Ascending aorta (tissue), 2 donors: ENCODE measurements around the gene TMEM247. TPM values are rescaled to one million over a fixed set of nuclear protein-coding genes. Genes with fewer than 3 reads are reported as not detected.

Source experiments
- DNase-seq, 2 donors: peaks; one replicate each; pipeline ENCODE4 v3.0.0-alpha.2; 2019; ENCODE audit warnings: low spot score in 2 of 2
- H3K27ac ChIP-seq, 2 donors: fragments of 200-600 bp; sonication (generic); one replicate each; pipeline ENCODE4 v1.5.1; 2016 to 2017; ENCODE audit warnings: mild to moderate bottlenecking in 1 of 2
- H3K27me3 ChIP-seq: fragments of 200-600 bp; sonication (generic); one replicate; pipeline ENCODE4 v1.5.1; 2017
- H3K36me3 ChIP-seq, 2 donors: fragments of 200-600 bp; sonication (generic); one replicate each; pipeline ENCODE4 v1.5.1; 2016
- H3K4me1 ChIP-seq, 2 donors: fragments of 200-600 bp; sonication (generic); one replicate each; pipeline ENCODE4 v1.5.1; 2016 to 2017; ENCODE audit warnings: mild to moderate bottlenecking in 1 of 2
- H3K4me3 ChIP-seq, 2 donors: fragments of 200-600 bp; sonication (generic); one replicate each; pipeline ENCODE4 v1.5.1; 2016 to 2017; ENCODE audit warnings: mild to moderate bottlenecking in 1 of 2
- H3K9me3 ChIP-seq, 2 donors: fragments of 200-600 bp; sonication (generic); one replicate each; pipeline ENCODE4 v1.5.1; 2016
- intact Hi-C: fragments of 100-400 bp; cut with DNase I; formaldehyde crosslinking; loops from one replicate; pipeline ENCODE4 v1.15.1; 2023
- total RNA-seq: library from RNA; depleted of rRNA; stranded (reverse); fragments of >200 nt; gene quantifications from one replicate; pipeline ENCODE4 v1.1.0, GENCODE V29; 2016
- TF ChIP-seq, protein P1 (sequence below), 3 experiments: fragments of 200-600 bp in 2 of 3; fragments of 450-650 bp in 1 of 3; sonication (generic) in 2 of 3; IDR thresholded peaks; one replicate each; pipeline ENCODE4 v1.5.1; 2016 to 2019; ENCODE audit warnings: antibody characterized with exemption in 3 of 3, mild to moderate bottlenecking in 1 of 3, moderate library complexity in 1 of 3

Gene TMEM247
- total RNA-seq, 1 donor from 2014 or later: not detected

DNA sequence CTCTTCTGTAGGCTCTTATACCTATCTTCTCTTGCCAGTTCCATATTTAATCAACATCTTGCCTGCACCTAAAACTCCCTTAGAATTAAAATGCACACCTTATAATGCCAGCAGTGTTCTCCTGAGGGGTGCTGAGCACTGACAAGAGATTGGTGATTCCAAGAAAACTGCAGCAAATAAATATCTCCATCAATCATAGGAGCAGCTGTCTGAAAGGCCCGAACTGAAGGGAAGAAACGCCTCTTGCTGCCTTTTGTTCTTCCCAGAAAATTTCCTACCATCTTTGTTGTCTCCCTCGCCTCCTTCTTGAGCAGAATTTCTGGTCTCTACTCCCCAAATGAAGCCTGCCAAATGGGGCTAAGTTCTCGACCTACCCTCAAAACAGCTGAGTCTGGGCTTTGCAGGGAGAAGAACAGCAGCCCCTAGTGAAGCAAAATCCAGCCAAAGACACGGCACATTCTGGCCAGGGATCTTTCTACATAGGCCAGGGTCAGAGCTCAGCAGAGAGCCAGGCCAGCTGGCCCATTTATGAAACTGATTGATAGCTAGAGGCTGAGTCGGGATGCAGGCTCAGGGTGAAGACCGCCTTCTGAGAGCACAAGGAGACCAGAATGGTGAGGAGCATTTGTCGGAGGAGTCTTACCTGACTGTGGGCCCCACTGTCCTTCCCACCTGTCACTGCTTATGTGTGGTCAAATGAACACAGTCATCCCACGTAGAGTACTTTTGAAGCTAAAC lies 20.4 kb upstream of the TMEM247 start:
- Histone ChIP-seq H3K9me3 (no peaks in the 10 kb centered on the region), H3K4me1 (peaks cover 0 to 6% of the 10 kb centered on the region in 2 donors), H3K4me3 (no peak overlapping the region), H3K27ac (no peak overlapping the region), H3K36me3 (no peaks in the 10 kb centered on the region), H3K27me3 (no peaks in the 10 kb centered on the region)
- intact Hi-C loops: no loop called here
- DNase-seq: no peak
- TF ChIP-seq, protein P1, sequence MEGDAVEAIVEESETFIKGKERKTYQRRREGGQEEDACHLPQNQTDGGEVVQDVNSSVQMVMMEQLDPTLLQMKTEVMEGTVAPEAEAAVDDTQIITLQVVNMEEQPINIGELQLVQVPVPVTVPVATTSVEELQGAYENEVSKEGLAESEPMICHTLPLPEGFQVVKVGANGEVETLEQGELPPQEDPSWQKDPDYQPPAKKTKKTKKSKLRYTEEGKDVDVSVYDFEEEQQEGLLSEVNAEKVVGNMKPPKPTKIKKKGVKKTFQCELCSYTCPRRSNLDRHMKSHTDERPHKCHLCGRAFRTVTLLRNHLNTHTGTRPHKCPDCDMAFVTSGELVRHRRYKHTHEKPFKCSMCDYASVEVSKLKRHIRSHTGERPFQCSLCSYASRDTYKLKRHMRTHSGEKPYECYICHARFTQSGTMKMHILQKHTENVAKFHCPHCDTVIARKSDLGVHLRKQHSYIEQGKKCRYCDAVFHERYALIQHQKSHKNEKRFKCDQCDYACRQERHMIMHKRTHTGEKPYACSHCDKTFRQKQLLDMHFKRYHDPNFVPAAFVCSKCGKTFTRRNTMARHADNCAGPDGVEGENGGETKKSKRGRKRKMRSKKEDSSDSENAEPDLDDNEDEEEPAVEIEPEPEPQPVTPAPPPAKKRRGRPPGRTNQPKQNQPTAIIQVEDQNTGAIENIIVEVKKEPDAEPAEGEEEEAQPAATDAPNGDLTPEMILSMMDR (IDR thresholded peaks at IDR 0.05): no peak

DNA sequence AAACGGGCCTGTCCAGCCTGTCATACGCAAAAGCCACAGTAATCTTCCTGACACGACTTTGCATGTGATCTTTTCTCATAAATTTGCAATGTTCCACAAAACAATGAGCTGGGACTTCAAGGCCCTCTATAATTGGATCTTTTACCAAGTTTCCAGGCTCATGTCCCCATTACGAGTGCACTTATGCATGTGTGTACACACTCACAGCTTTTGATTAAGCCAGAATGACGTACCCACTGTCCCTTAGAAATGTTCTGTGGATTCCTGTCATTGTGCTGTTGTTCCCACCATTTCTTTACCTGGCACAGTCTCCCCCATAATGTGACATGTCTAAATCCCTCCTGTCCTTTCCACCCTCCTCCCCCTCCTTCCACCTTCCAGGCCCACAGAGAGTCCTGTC lies 19.7 kb upstream of the TMEM247 start:
- Histone ChIP-seq H3K4me1 (peaks cover 0 to 8% of the 10 kb centered on the region in 2 donors), H3K4me3 (no peak overlapping the region), H3K36me3 (no peaks in the 10 kb centered on the region), H3K27me3 (no peaks in the 10 kb centered on the region), H3K9me3 (no peaks in the 10 kb centered on the region), H3K27ac (no peak overlapping the region)
- intact Hi-C loops: loop anchor here (2.0 kb wide), 1 partner anchor 163 kb away; the partner anchor contains the start of gene EPAS1
- TF ChIP-seq, protein P1 (IDR thresholded peaks at IDR 0.05): no peak
- DNase-seq: no peak

DNA sequence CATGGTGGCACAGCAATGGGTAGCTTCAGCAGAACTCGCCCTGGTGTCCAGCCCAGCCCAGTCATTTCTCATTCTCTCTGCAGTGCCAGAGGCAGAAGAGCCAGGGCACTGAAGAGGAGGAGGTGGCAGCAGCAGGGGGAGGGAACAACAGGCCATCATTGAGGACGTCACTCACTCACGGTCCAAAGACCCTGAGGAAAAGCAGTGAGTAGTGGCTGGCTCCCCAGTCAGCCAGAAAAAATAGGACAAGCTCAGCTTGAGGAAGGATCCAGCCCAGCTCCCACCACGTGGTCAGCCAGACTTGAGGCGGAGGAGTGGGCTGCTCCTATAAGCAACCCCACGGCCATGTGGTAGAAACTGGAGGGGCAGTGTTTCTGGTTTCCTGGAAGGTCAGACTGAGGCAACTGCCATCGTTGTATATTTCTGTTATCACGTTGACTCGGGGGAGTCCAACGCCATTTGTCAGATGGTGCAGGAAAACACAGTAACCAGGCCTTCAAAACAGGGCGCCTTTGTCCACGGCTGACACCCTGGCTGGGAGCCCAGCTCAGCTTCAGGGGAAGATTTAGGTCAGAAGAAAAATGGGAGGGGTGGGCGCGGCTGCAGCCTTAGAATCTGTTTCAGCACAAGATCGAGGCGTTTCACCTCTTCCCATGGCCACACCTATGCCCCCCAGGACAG lies 19.0 kb upstream of the TMEM247 start:
- H3K4me3 ChIP-seq: no peak overlapping the region
- H3K27ac ChIP-seq: no peak overlapping the region
- H3K4me1 ChIP-seq: peaks cover 0 to 8% of the 10 kb centered on the region in 2 donors
- H3K36me3 ChIP-seq: no peaks in the 10 kb centered on the region
- no peaks in the 10 kb centered on the region for H3K27me3 ChIP-seq
- no peak for DNase-seq
- no peaks in the 10 kb centered on the region for H3K9me3 ChIP-seq
- TF ChIP-seq, protein P1 (IDR thresholded peaks at IDR 0.05): no peak
- intact Hi-C loops: loop anchor here (2.0 kb wide), 1 partner anchor 164 kb away; the partner anchor contains the start of gene EPAS1

DNA sequence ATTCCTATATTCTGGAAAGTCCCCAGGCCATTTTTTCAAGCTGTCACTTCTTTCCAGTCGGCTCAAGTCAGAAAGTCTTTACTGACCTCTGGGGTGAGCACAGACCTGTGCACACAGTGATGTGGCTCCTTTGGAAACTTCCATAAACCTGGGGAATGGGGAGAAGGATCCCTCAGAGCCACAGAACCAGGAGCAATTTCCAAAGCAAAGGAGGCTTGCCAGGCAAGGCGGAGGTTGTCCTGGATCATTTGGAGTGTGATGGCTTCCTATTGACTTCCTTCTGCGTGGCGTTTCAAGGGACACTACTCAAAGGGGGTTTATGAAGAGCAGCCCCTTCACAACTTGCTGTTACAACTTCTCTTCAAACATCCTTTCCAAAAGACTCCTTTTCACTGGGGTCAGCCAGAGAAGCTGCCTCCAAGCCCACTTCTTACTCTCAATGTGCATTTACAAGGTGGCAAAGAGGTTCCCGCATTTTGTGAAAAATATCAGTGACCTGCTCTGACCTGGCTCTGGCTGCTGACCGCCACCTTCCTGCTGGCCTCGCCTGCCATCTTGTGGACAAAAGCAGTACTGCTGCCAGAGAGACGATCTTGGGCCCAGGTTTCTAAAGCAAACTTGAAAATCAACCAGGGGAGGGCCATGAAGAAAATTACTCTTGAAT lies 18.2 kb upstream of the TMEM247 start:
- Histone ChIP-seq H3K27me3 (no peaks in the 10 kb centered on the region), H3K9me3 (no peaks in the 10 kb centered on the region), H3K36me3 (no peaks in the 10 kb centered on the region), H3K4me3 (no peak overlapping the region), H3K4me1 (peaks cover 0 to 8% of the 10 kb centered on the region in 2 donors), H3K27ac (peak overlapping the region in 1 of 2 donors; percentile 45)
- TF ChIP-seq, protein P1 (IDR thresholded peaks at IDR 0.05): peak; percentile 96 to 100 (median 99)
- DNase-seq: peak in 1 of 2 donors; percentile 90
- intact Hi-C loops: loop anchor here (1.0 to 2.0 kb wide), 4 partner anchors 164 to 468 kb away; partner anchors contain the start of gene EPAS1

- H3K27ac ChIP-seq: no peak overlapping the region
- peaks cover 0 to 8% of the 10 kb centered on the region in 2 donors for H3K4me1 ChIP-seq
- H3K9me3 ChIP-seq: no peaks in the 10 kb centered on the region
- intact Hi-C loops: loop anchor here (1.0 to 2.0 kb wide), 4 partner anchors 165 to 468 kb away; partner anchors contain the start of gene EPAS1
- TF ChIP-seq, protein P1 (IDR thresholded peaks at IDR 0.05): peak in 1 of 3 experiments; percentile 3
- H3K36me3 ChIP-seq: no peaks in the 10 kb centered on the region
- no peak overlapping the region for H3K4me3 ChIP-seq
- DNase-seq: no peak
- H3K27me3 ChIP-seq: no peaks in the 10 kb centered on the region
These were observed 17.6 kb upstream of the TMEM247 start for GRCh38 chr2:46461709-46462171.
